Neutrophil (primary cell): Measurements from ENCODE around the gene ASIC3.

Experiments
- H3K27ac ChIP-seq: fragments of 200-600 bp; sonication (generic); 2 replicates; pipeline ENCODE4 v1.5.1; 2016; ENCODE audit warnings: mild to moderate bottlenecking, moderate library complexity
- H3K27me3 ChIP-seq: fragments of 200-600 bp; sonication (generic); 2 replicates; pipeline ENCODE4 v1.6.0; 2016; ENCODE audit warnings: mild to moderate bottlenecking
- H3K36me3 ChIP-seq: fragments of 200-600 bp; sonication (generic); 2 replicates; pipeline ENCODE4 v1.5.1; 2017
- H3K4me1 ChIP-seq, 2 experiments: fragments of 200-600 bp in 1 of 2; sonication (generic) in 1 of 2; 1 replicate in 1 of 2; 2 replicates in 1 of 2; pipeline versions ENCODE4 v1.5.1 to v1.6.1; 2013 to 2016; ENCODE audit warnings: low read depth in 1 of 2, low read length in 1 of 2, mild to moderate bottlenecking in 1 of 2, moderate library complexity in 1 of 2; ENCODE audit not compliant: control insufficient read depth in 1 of 2, insufficient read depth in 1 of 2
- H3K4me3 ChIP-seq, 2 experiments: fragments of 200-600 bp in 1 of 2; sonication (generic) in 1 of 2; 1 replicate in 1 of 2; 2 replicates in 1 of 2; pipeline ENCODE4 v1.5.1; 2013 to 2016; ENCODE audit warnings: low read depth in 1 of 2, low read length in 1 of 2, mild to moderate bottlenecking in 1 of 2, moderate library complexity in 1 of 2
- H3K9me3 ChIP-seq: fragments of 200-600 bp; sonication (generic); 2 replicates; pipeline ENCODE4 v1.5.1; 2016
- CTCF ChIP-seq: fragments of 200-600 bp; sonication (generic); IDR thresholded peaks from 2 replicates; pipeline ENCODE4 v1.5.1; 2016; ENCODE audit warnings: antibody characterized with exemption

Gene ASIC3

DNA sequence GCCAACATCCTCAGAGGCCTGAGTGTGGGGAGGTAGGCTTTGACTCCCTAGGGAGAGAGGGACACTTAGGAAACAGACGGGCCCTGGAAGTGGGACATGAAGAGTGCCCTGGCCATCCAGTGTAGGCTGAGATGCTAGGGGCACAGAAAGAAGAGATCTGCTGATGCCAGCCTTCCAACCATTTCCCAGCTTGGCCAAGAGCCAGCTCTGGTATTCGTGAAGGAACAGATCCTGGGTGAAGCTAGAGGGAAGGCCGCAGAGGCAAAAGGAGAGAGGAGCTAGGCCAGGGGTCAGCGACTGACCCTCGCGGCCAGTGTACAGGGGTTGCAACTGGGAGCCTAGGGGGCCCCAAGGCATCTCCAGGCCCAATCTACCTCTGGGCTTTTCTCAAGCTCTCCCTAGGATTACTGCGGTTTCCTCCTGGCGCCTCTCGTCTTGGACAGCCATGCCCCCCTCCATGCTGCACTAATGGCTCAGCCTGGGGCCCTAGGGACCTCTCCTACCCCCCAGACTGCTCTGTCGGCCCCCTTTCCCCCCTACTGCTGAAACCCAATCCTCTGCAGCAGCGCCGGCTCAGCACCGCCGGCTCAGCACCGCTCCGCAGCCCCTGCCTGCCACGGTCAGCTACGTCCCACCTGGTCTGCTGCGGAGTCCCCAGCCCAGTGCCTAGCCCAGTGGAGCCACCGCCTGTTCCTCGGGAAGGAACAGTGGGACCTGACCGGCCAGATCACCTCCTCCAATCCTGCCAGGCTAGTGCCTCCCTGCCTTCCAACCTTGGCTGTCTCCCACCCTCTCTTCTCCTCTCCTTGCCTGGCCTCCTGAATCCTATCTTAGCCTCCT is at the start of gene ASIC3:
Gene ASIC3, plus strand, starts transcription at position 556 of the 840 bp plus-strand sequence. CDS start 355 bp downstream, outside the sequence.
- Histone ChIP-seq H3K27ac (no peak within 1 kb of the TSS), H3K4me1 (peaks cover 9 to 12% of the 10 kb centered on the region in 2 experiments), H3K9me3 (no peaks in the 10 kb centered on the region), H3K4me3 (no peak within 1 kb of the TSS), H3K36me3 (peaks cover 13% of the 10 kb centered on the region), H3K27me3 (peaks cover 32% of the 10 kb centered on the region)
- no peak for TF ChIP-seq CTCF

DNA sequence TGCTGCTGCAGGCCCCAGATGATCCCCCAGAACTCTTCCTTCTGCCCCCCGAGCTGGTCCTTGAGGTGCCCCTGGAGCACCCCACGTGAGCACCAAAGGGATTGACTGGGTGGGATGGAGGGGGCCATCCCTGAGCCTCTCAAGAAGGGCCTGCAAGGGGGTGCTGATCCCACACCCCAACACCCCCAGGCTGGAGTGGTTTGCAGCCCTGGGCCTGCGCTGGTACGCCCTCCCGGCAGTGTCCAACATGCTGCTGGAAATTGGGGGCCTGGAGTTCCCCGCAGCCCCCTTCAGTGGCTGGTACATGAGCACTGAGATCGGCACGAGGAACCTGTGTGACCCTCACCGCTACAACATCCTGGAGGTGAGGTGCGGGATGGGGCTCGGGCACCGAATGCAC is 49.3 kb upstream of the ASIC3 start:
- TF ChIP-seq CTCF: no peak
- no peak overlapping the region for H3K27ac ChIP-seq
- no peaks in the 10 kb centered on the region for H3K4me1 ChIP-seq
- H3K27me3 ChIP-seq: peaks cover 74% of the 10 kb centered on the region
- H3K9me3 ChIP-seq: no peaks in the 10 kb centered on the region
- H3K36me3 ChIP-seq: no peaks in the 10 kb centered on the region
- H3K4me3 ChIP-seq: no peak overlapping the region

DNA sequence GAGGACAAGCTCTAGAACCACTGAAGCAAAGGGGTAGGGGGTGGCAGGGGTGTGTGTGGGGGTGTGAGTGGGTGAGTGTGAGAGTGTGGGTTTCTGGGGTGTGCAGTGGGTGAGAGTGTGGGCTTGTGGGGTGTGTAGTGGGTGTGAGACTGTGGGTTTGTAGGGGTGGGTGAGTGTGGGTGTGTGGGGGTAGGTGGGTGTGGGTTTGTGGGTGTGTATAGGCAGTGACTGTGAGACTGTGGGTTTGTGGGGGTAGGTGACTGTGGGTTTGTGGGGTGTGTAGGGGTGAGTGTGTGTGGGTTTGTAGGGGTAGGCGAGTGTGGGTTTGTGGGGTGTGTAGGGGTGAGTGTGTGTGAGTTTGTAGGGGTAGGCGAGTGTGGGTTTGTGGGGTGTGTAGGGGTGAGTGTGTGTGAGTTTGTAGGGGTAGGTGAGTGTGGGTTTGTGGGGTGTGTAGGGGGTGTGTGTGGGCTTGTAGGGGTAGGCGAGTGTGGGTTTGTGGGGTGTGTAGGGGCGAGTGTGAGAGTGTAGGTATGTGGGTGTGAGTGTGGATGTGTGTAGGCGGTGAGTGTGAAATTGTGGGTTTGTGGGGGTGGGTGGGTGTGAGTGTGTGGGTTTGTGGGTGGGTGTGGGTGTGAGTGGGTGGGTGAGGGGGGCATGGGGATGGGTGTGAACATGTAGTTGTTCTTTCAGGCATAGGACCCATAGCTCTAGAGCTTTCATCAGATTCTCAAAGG is 48.7 kb upstream of the ASIC3 start:
- Histone ChIP-seq H3K4me1 (no peaks in the 10 kb centered on the region), H3K27ac (no peak overlapping the region)

DNA sequence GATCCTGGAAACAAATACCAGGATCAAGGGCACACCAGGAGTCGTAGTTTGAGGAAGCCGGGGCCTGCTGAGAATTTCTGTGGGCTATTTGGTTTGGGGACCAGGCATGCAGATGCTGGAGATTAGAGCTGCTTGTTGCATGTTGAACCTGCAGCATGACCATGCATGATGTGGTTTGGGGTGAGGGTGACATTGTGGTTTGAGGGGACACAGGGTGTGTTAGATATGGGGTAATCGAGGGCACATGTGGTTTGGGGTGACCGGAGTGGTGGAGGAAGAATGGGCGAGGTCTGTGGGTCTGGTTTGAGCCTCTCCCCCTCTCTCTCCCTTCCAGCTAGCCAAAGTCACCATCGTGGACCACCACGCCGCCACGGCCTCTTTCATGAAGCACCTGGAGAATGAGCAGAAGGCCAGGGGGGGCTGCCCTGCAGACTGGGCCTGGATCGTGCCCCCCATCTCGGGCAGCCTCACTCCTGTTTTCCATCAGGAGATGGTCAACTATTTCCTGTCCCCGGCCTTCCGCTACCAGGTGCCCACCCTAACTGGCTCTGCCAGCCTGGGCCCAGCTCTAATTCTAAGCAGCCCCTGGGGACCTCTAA is 47.3 kb upstream of the ASIC3 start:
- Histone ChIP-seq H3K4me1 (no peaks in the 10 kb centered on the region), H3K27me3 (peaks cover 73% of the 10 kb centered on the region), H3K4me3 (no peak overlapping the region), H3K27ac (no peak overlapping the region), H3K9me3 (no peaks in the 10 kb centered on the region), H3K36me3 (no peaks in the 10 kb centered on the region)
- TF ChIP-seq CTCF: no peak

More for the DNA sequence above, 48.7 kb upstream of the ASIC3 start:
- TF ChIP-seq CTCF: no peak
- Histone ChIP-seq H3K4me3 (no peak overlapping the region), H3K9me3 (no peaks in the 10 kb centered on the region), H3K27me3 (peaks cover 75% of the 10 kb centered on the region), H3K36me3 (no peaks in the 10 kb centered on the region)

DNA sequence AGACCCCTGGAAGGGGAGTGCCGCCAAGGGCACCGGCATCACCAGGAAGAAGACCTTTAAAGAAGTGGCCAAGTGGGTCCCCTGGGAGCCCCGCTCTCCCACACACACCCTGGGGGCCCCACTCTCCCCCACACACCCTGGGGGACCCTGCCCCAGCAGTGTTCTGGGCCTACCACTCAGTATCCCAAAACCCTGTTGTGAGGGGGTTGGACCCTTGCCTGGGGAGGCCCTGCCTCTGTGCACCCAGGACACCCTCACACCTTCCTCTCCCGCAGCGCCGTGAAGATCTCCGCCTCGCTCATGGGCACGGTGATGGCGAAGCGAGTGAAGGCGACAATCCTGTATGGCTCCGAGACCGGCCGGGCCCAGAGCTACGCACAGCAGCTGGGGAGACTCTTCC is 46.8 kb upstream of the ASIC3 start:
- Histone ChIP-seq H3K4me3 (no peak overlapping the region), H3K27me3 (peaks cover 72% of the 10 kb centered on the region), H3K9me3 (no peaks in the 10 kb centered on the region), H3K36me3 (no peaks in the 10 kb centered on the region), H3K4me1 (no peaks in the 10 kb centered on the region), H3K27ac (no peak overlapping the region)
- no peak for TF ChIP-seq CTCF
